H9 (cell line): ENCODE measurements around the gene ZNF678. TPM values are rescaled to one million over a fixed set of nuclear protein-coding genes. Genes with fewer than 3 reads are reported as not detected.

Experiments
- DNase-seq: peaks from one replicate; pipeline ENCODE4 v3.0.0-alpha.2; 2017
- H2AFZ ChIP-seq: one replicate; pipeline ENCODE4 v1.6.1; 2013; ENCODE audit warnings: mild to moderate bottlenecking, low read length, control low read depth, moderate library complexity
- H2AK5ac ChIP-seq: 2 replicates; pipeline ENCODE4 v1.6.1; 2013; ENCODE audit warnings: low read length, control low read depth, mixed read lengths; ENCODE audit not compliant: insufficient read length
- H2BK120ac ChIP-seq: one replicate; pipeline ENCODE4 v1.6.1; 2013; ENCODE audit warnings: low read depth, mild to moderate bottlenecking, low read length, control low read depth, inconsistent platforms; ENCODE audit not compliant: poor library complexity, severe bottlenecking
- H2BK12ac ChIP-seq: 2 replicates; pipeline ENCODE4 v1.6.1; 2013; ENCODE audit warnings: low read length, control low read depth, mixed read lengths, low read depth; ENCODE audit not compliant: insufficient read length
- H2BK15ac ChIP-seq: 2 replicates; pipeline ENCODE4 v1.6.1; 2013; ENCODE audit warnings: low read depth, low read length, control low read depth
- H2BK20ac ChIP-seq: one replicate; pipeline ENCODE4 v1.6.1; 2013; ENCODE audit warnings: low read depth, mild to moderate bottlenecking, low read length, control low read depth, inconsistent platforms; ENCODE audit not compliant: poor library complexity, severe bottlenecking
- H2BK5ac ChIP-seq: 2 replicates; pipeline ENCODE4 v1.6.1; 2013; ENCODE audit warnings: low read length, control low read depth, mixed read lengths; ENCODE audit not compliant: insufficient read length
- H3K14ac ChIP-seq: 2 replicates; pipeline ENCODE4 v1.6.1; 2013; ENCODE audit warnings: low read length, control low read depth; ENCODE audit not compliant: insufficient read depth
- H3K18ac ChIP-seq: 2 replicates; pipeline ENCODE4 v1.6.1; 2013; ENCODE audit warnings: low read depth, mild to moderate bottlenecking, mixed read lengths, low read length, control low read depth; ENCODE audit not compliant: insufficient read length
- H3K23ac ChIP-seq: 2 replicates; pipeline ENCODE4 v1.6.1; 2013; ENCODE audit warnings: low read length, control low read depth, mixed read lengths, low read depth; ENCODE audit not compliant: insufficient read length
- H3K23me2 ChIP-seq: 2 replicates; pipeline ENCODE4 v1.6.1; 2013; ENCODE audit warnings: low read depth, mild to moderate bottlenecking, mixed read lengths, low read length, control low read depth; ENCODE audit not compliant: insufficient read length, poor library complexity, severe bottlenecking
- H3K27ac ChIP-seq: 2 replicates; pipeline ENCODE4 v1.5.1; 2013; ENCODE audit warnings: low read length, control low read depth, mixed read lengths, low read depth; ENCODE audit not compliant: insufficient read length
- H3K27me3 ChIP-seq: 2 replicates; pipeline ENCODE4 v1.6.1; 2013; ENCODE audit warnings: low read length, control low read depth, inconsistent platforms; ENCODE audit not compliant: insufficient read depth
- H3K4ac ChIP-seq: 2 replicates; pipeline ENCODE4 v1.6.1; 2013; ENCODE audit warnings: low read depth, mild to moderate bottlenecking, control low read depth, inconsistent platforms, low read length, moderate library complexity
- H3K4me1 ChIP-seq: 2 replicates; pipeline ENCODE4 v1.6.1; 2013; ENCODE audit warnings: low read length, control low read depth, inconsistent platforms; ENCODE audit not compliant: insufficient read depth
- H3K4me2 ChIP-seq: 2 replicates; pipeline ENCODE4 v1.6.1; 2013; ENCODE audit warnings: low read length, control low read depth, mixed read lengths; ENCODE audit not compliant: insufficient read length, insufficient read depth
- H3K56ac ChIP-seq: 2 replicates; pipeline ENCODE4 v1.6.1; 2013; ENCODE audit warnings: low read depth, mild to moderate bottlenecking, mixed read lengths, low read length, control low read depth; ENCODE audit not compliant: insufficient read length
- H3K79me1 ChIP-seq: 2 replicates; pipeline ENCODE4 v1.6.1; 2013; ENCODE audit warnings: low read depth, mild to moderate bottlenecking, moderate library complexity, low read length, control low read depth, inconsistent platforms; ENCODE audit not compliant: insufficient read depth, poor library complexity, severe bottlenecking
- H3K79me2 ChIP-seq: 2 replicates; pipeline ENCODE4 v1.6.1; 2013; ENCODE audit warnings: low read length, control low read depth, inconsistent platforms; ENCODE audit not compliant: insufficient read depth
- H3K9ac ChIP-seq: 2 replicates; pipeline ENCODE4 v1.6.1; 2013; ENCODE audit warnings: low read length, control low read depth, mixed read lengths; ENCODE audit not compliant: insufficient read length; ENCODE audit errors: extremely low read depth
- H3K9me3 ChIP-seq: one replicate; pipeline ENCODE4 v1.6.1; 2013; ENCODE audit warnings: low read depth, low read length, inconsistent platforms; ENCODE audit not compliant: control insufficient read depth
- H3T11ph ChIP-seq: one replicate; pipeline ENCODE4 v1.6.1; 2013; ENCODE audit warnings: mild to moderate bottlenecking, low read length, control low read depth, inconsistent platforms
- H4K20me1 ChIP-seq: one replicate; pipeline ENCODE4 v1.6.1; 2013; ENCODE audit not compliant: control insufficient read depth, insufficient read length, insufficient read depth
- H4K5ac ChIP-seq: 2 replicates; pipeline ENCODE4 v1.6.1; 2013; ENCODE audit warnings: low read depth, mild to moderate bottlenecking, mixed read lengths, low read length, control low read depth; ENCODE audit not compliant: insufficient read length
- H4K8ac ChIP-seq: replicated peaks from 2 replicates; pipeline ENCODE4 v1.6.1; 2013; ENCODE audit warnings: low read length, control low read depth, mixed read lengths, low read depth; ENCODE audit not compliant: insufficient read length
- H4K91ac ChIP-seq: 2 replicates; pipeline ENCODE4 v1.6.1; 2013; ENCODE audit warnings: low read depth, mild to moderate bottlenecking, moderate library complexity, mixed read lengths, low read length, control low read depth; ENCODE audit not compliant: insufficient read length
- H3K27ac Mint-ChIP-seq, 3 experiments: 2 replicates in 2 of 3; 3 replicates in 1 of 3; pipeline ENCODE4 v1.8.0; 2020 to 2021; ENCODE audit warnings: mixed read lengths in 3 of 3, mild to moderate bottlenecking in 1 of 3, moderate library complexity in 1 of 3
- H3K27me3 Mint-ChIP-seq: 2 replicates; pipeline ENCODE4 v1.8.0; 2021; ENCODE audit warnings: low read depth, mild to moderate bottlenecking, moderate library complexity, mixed read lengths
- H3K36me3 Mint-ChIP-seq, 3 experiments: 2 replicates in 2 of 3; 3 replicates in 1 of 3; pipeline ENCODE4 v1.8.0; 2020 to 2021; ENCODE audit warnings: low read depth in 3 of 3, mixed read lengths in 3 of 3; ENCODE audit not compliant: insufficient read depth in 1 of 3
- H3K4me1 Mint-ChIP-seq, 2 experiments: 2 replicates each; pipeline ENCODE4 v1.8.0; 2020; ENCODE audit warnings: mixed read lengths in 2 of 2
- H3K4me3 Mint-ChIP-seq, 2 experiments: 2 replicates in 1 of 2; 3 replicates in 1 of 2; pipeline ENCODE4 v1.8.0; 2020 to 2021; ENCODE audit warnings: mild to moderate bottlenecking in 2 of 2, mixed read lengths in 2 of 2, moderate library complexity in 1 of 2
- H3K9me3 Mint-ChIP-seq, 2 experiments: 2 replicates in 1 of 2; 3 replicates in 1 of 2; pipeline ENCODE4 v1.8.0; 2020; ENCODE audit warnings: mild to moderate bottlenecking in 2 of 2, mixed read lengths in 2 of 2, moderate library complexity in 1 of 2
- WGBS: extraction: QIAGEN DNeasy Blood & Tissue Kit; methylation state at CpG from one replicate; pipeline ENCODE4 v1.1.7; 2013; ENCODE audit warnings: missing lambda C conversion rate, low lambda C conversion rate, mixed read lengths; ENCODE audit not compliant: insufficient read length; ENCODE audit errors: extremely low coverage; 5-methylcytosine and 5-hydroxymethylcytosine counted together
- total RNA-seq: library from RNA; stranded (reverse); gene quantifications from 2 replicates; pipeline ENCODE4 v1.2.1, GENCODE V29; 2021
- TF ChIP-seq, protein P1 (sequence below): fragments of 200-600 bp; sonication (generic); conservative IDR thresholded peaks from 3 replicates; pipeline ENCODE4 v1.8.0; 2021; ENCODE audit warnings: antibody characterized with exemption, mild to moderate bottlenecking

Gene ZNF678
- total RNA-seq, 1 experiment from 2014 or later = 25.3 TPM

DNA sequence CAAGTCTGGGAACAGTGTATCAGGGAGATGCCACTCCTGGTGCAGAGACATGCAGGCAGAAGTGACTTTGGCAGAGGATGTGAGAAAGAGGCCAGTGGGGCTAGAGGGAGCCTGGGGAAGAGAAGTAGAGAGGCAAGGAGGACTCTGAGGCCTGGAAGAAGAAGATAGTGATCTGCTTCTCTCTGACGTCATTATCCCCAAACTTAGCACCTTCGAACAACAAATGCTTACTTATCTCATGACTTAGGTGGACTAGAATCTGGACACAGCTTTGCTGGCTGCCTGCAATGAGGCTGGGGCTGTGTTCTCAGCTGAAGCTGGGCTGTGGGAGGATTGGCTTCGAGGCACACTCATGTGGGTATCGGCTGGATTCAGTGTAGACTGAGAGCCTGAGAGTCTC, 44.5 kb upstream of the ZNF678 start:
- peaks cover 0 to under 1% of the 10 kb centered on the region in 2 experiments; a peak in 1 of 5 replicates for H3K9me3 Mint-ChIP-seq
- H3K79me2 ChIP-seq = no peaks in the 10 kb centered on the region
- DNase-seq = no peak
- no peak overlapping the region for H3K4ac ChIP-seq
- H3K27me3 ChIP-seq = no peaks in the 10 kb centered on the region
- H4K20me1 ChIP-seq = no peaks in the 10 kb centered on the region
- H3K36me3 Mint-ChIP-seq = no peaks in the 10 kb centered on the region
- peaks cover under 1% of the 10 kb centered on the region for H3K27me3 Mint-ChIP-seq
- TF ChIP-seq, protein P1, sequence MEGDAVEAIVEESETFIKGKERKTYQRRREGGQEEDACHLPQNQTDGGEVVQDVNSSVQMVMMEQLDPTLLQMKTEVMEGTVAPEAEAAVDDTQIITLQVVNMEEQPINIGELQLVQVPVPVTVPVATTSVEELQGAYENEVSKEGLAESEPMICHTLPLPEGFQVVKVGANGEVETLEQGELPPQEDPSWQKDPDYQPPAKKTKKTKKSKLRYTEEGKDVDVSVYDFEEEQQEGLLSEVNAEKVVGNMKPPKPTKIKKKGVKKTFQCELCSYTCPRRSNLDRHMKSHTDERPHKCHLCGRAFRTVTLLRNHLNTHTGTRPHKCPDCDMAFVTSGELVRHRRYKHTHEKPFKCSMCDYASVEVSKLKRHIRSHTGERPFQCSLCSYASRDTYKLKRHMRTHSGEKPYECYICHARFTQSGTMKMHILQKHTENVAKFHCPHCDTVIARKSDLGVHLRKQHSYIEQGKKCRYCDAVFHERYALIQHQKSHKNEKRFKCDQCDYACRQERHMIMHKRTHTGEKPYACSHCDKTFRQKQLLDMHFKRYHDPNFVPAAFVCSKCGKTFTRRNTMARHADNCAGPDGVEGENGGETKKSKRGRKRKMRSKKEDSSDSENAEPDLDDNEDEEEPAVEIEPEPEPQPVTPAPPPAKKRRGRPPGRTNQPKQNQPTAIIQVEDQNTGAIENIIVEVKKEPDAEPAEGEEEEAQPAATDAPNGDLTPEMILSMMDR = no peak
- H3K23ac ChIP-seq = no peak overlapping the region
- no peak overlapping the region for H3K27ac Mint-ChIP-seq
- WGBS = no CpG with 5 or more reads among the region's 4 CpGs
- H3K27ac ChIP-seq = no peak overlapping the region
- H3K18ac ChIP-seq = no peak overlapping the region
- H3K4me2 ChIP-seq = no peak overlapping the region
- no peak overlapping the region for H2BK5ac ChIP-seq
- H2BK15ac ChIP-seq = no peak overlapping the region
- H2BK20ac ChIP-seq = no peak overlapping the region
- no peak overlapping the region for H2AFZ ChIP-seq
- no peaks in the 10 kb centered on the region for H3K9me3 ChIP-seq
- H4K91ac ChIP-seq = no peak overlapping the region
- H3K23me2 ChIP-seq = no peaks in the 10 kb centered on the region
- H3K9ac ChIP-seq = no peak overlapping the region
- H4K8ac ChIP-seq = no peak overlapping the region
- H3K14ac ChIP-seq = no peak overlapping the region
- H3K4me1 Mint-ChIP-seq = no peaks in the 10 kb centered on the region
- no peak overlapping the region for H3K4me3 Mint-ChIP-seq
- H3K79me1 ChIP-seq = no peaks in the 10 kb centered on the region
- H2BK120ac ChIP-seq = no peak overlapping the region
- H3K4me1 ChIP-seq = no peaks in the 10 kb centered on the region
- H3K56ac ChIP-seq = no peak overlapping the region
- no peak overlapping the region for H3T11ph ChIP-seq
- H2AK5ac ChIP-seq = no peak overlapping the region
- no peak overlapping the region for H4K5ac ChIP-seq
- no peak overlapping the region for H2BK12ac ChIP-seq
